NCI-H69 (cell line): ENCODE measurements around the gene FAM169A.
"Not testable (repeated sequence)": the region's sequence is repeated elsewhere in the genome, so short reads cannot be mapped to it uniquely, and the experiment has no call there.

Experiments
- DNase-seq: peaks from one replicate; lab custom pipeline; 2025; lab: John Stamatoyannopoulos, UW

Gene FAM169A

DNA sequence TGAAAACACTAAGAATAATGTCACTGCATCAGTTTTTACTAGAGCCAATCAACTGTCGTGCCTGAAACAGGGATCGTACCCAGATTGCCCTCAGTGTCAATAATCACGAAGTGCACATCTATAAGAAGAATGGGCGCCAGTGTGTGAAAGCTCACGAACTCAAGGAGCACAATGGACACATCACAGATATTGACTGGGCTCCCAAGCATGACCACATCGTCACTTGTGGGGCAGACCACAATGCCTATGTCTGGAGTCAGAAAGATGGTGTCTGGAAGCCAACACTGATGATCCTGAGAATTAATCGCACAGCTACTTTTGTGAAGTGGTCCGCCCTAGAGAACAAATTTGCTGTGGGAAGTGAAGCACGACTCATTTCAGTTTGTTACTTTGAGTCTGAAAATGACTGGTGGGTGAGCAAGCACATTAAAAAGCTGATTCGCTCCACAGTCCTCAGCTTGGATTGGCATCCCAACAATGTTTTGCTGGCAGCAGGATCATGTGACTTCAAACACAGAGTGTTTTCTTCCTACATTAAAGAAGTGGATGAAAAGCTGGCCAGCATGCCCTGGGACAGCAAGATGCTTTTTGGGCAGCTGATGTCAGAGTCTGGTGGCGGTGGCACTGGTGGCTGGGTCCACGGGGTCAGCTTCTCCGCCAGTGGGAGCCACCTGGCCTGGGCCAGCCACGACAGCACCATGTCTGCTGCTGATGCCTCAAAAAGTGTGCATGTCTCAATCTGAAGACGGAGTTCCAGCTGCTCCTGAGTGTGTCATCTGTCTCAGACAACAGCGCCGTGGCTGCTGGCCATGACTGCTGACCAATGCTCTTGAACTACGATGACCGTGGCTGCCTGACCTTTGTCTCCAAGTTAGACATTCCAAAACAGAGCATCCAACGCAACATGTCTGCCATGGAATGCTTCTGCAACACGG lies 66.9 kb downstream of the FAM169A start:
- no peak for DNase-seq

DNA sequence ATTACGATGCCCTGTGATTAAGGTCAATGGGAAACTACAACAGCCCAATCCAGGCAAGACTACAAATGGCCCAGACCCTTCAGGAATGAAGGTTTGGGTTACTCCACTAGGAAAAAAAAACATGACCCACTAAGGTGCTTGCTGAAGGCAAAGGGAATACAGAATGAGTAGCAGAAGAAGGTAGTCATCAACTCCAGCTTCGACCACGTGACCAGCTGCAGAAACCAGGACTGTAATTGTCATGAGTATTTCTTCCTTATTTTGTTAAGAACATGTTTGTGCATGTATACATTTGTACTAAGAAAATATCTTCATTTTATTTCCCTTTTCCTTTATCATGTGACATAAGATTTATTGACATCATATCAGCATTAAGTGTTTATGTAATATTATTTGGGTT lies 74.5 kb downstream of the FAM169A start:
- not testable (repeated sequence) for DNase-seq

DNA sequence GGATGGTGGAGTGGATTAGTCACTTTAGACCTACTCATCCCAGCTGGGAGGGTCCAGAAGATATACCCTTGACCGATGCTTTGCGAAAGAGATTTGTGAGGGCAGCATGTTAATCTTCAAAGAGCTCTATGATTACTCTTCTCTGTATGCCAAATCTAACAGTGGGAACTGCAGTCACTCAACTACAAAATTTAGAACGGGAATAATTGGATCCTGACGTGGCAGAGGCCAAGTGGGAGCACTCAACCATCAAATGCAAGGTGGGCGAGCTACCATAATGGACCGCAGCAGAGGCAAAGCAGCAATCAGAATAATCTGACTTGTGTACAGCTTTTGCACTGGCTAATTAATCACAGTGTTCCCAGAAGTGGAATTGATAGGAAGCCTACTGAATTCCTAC lies 78.8 kb downstream of the FAM169A start:
- no peak for DNase-seq

DNA sequence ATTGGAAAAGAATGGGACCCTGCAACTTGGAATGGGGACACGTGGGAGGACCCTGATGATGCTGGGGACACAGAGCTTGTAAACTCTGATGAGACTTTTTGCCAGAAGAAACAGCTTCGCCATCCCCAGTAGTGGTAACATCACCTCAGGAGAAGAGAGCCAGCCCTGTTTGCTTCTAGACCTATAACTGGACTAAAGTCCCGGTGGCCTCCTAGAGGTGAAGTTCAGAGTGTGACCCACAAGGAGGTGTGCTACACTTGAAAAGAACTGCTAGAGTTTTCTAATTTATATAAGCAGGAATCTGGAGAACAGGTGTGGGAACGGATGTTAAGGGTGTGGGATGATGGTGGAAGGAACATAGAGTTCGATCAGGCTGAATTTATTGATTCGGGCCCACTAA lies 79.3 kb downstream of the FAM169A start:
- no peak for DNase-seq

DNA sequence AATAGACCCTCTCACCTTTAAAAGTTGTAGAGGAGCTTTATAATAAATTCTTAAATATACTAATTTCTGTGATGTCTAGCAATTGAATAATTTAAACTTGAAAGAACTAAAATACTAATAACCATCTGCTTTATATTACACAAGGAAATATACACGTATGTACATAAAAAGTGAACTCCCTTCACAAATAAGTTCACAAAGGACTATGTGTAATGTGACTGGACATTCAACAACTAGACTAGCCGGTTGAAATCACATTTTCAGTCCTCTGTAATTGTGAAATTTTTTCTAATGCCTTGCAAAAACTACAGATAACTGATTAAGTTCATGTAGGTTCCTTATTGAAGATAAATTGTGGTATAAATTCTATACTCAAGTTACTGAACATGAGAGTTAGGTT lies 87.6 kb downstream of the FAM169A start:
- DNase-seq, result no peak

DNA sequence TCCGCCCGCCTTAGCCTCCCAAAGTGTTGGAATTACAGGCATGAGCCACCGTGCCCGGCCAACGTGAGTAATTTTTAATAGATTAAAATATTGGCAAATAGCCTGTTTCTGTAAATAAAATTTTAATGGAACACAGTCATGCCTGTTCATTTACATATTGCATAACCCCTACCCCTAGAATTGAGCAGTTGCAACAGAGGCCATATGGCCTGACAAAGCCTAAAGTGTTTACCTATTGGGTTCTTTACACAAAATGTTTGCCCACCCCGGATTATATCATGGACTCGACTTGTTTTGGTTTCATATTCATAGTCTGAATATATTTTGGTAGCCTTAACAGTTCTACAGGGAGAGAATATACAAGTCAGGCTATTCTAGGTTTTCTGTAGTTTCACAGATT lies 93.8 kb downstream of the FAM169A start:
- DNase-seq, result no peak

DNA sequence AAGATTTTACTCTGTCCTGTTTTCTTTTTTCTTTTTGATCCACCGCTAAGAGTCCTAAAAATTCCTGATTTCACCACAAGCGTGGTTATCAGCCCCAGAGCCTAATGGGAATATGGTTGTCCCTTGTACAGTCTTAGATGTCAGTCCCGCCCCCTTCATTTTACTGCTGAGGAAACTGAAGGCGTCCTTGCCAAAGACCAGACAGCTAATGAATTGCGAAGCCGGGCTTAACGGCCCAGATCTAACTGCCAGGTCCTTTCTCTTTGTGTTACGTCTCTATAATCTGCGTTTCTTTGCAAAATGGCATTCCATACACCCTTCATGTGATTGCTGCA lies 98.6 kb downstream of the FAM169A start:
- DNase-seq, result peak; percentile 55

DNA sequence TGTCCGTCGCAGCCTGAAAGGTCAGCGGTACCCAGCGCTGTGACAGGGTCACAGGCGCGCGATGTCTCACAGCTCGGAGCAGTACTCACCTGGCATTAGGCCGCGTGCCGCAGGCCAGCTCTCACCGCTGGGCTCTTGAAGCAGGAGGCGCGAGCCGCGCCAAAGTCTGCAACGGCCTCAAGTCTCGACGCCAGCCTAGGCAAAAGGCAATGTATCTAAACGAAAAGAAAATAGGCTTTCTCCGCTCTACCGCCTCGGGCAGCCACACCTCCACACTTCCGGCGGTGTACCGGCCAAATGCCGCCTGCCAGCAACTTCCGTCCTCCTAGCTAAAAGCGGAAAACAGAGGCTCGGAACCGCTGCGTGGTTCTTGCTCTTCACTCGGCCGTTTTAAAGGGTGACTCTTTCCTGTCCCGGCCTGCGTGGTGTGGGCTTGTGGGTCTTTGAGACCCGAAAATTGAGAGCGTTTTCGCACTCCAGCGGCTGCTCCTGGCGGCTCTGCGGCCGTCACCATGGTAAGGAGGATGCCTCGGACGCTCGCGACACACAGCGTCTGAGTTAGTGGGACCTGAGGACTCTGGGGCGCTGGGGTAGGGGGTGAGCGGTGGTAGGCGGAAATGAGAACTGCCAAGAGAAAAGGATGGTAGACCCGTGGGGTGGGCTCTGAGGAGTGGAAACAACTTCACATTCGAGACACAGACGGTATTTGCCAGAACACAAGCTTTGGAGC lies 99.2 kb downstream of the FAM169A start, which contains the start of the genes GFM2 and NSA2:
Gene GFM2 (minus strand): TSS at position 269 of the 730 bp plus-strand sequence. CDS start 3,375 bp downstream, outside the sequence.
Gene NSA2 (plus strand): TSS at position 401 of the 730 bp plus-strand sequence. CDS start 112 bp downstream, at position 513.
- peak; percentile 98 for DNase-seq

DNA sequence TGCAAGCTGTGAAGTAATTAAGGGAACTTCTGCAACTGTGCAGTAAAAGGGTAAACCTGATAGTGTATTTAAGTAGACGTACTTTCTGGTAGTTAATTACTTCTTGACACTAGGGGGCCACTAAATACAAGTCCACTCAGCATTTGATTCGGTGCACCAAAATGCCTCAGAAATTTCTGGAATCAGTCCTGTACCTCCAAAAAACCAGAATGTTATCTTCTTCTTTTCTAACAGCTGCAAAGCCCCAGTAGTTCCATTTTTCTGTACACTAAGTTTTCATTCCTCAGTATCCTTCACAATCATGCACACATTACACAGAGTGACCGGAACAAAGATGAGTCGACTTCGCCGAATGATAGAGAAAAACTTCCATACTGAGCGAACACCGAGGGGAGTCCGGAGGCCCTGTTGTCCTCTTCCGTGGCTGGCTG lies 99.8 kb downstream of the FAM169A start:
- DNase-seq, result peak; percentile 73

DNA sequence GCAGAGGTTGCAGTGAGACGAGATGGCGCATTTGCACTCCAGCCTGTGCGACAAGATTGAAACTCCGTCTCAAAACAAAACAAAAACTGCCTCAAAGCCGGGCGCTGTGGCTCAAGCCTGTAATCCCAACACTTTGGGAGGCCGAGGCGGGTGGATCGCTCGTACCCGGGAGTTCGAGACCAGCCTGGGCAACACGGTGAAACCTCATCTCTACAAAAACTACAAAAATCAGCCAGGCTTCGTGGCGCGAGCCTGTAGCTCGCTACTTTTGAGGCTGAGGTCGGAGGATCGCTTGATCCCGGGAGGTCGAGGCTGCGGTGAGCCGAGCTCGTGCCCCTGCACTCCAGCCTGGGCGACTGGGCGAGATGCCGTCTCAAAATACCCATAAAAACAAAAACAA lies 100.3 kb downstream of the FAM169A start:
- DNase-seq, result peak; percentile 27

DNA sequence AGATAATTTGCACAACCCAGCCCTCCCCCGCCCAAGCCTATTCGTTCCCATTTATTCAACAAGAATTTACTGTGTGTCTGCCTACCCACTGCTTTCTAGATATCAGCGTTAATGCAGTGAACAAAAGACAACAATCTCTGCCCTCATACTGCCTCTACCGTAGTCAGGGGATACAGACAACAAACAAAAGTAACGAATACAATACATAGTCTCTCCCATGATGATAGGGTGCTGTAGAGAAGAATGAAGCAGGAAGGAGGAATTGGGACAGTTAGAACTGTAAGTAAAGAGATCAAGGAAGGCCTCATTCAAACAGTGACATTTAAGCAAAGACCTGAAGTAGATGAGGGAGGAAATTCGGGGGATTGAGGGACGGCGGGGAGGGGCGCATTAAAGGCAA lies 101.0 kb downstream of the FAM169A start:
- DNase-seq, result peak; percentile 78

DNA sequence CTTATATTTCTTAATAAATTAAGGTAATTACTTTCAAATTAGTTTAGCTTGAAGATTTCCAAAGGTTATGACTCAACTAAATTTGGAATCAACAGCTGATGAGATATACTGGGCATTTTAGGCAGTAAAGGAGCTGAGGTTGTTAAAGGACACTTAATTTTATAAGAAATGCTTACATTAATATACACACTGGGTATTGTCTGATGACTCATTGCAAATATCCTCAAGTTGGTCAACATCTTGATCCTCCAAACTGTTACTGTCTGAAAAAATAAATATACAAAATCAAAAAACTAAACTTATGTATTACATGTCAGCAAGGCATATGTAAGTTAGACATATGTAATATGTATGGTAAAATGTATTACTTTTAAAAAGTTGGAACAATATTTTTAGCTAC lies 102.7 kb downstream of the FAM169A start:
- DNase-seq, result no peak

DNA sequence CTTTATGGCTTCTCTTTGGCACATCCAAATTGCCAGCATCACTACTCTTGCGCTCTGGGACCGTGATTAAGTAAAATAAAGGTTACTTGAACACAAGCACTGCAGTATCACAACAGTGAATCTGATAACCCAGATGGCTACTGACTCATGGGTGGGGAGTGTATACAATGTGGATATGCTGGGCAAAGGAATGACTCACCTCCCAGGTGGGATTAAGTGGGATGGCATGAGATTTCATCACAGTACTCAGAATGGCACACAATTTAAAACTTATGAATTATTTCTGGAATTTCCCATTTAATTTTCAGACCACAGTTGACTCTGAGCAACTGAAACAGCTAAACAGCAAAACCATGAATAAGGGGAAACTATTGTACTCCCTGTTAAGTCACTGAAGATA lies 103.6 kb downstream of the FAM169A start:
- DNase-seq, result peak; percentile 32

DNA sequence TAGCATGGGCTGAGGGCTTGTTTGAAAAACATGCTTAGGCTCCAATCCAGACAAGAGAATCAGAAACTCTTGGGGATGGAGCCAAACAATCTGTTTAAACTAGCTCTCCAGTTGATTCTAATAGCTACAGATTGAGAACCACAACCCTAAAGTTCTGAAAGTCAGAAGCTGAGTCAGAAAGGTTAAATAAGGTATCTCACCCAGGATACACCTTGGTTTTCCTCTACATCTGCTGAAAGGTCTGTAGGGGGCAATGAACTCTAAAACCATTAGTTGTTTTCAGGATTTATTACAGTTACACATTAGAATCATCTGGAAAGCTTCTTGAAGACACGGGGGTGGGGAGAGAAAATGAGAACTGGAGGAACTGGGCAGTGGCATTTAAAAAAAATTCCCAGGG lies 104.9 kb downstream of the FAM169A start:
- no peak for DNase-seq

DNA sequence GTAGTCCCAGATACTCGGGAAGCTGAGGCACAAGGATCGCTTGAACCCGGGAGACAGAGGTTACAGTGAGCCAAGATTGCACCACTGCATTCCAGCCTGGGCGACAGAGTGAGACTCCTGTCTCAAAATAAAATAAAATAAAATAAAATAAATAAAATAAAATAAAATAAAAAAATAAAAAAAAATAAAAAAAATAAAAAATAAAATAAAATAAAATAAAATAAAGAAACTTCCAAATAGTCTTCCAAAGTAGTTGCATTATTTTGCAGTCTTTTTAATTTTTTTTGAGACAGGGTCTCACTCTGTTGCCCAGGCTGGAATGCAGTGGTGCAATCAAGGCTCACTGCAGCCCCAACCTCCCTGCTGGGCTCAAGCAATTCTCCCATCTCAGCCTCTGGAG lies 117.4 kb downstream of the FAM169A start:
- not testable (repeated sequence) for DNase-seq

DNA sequence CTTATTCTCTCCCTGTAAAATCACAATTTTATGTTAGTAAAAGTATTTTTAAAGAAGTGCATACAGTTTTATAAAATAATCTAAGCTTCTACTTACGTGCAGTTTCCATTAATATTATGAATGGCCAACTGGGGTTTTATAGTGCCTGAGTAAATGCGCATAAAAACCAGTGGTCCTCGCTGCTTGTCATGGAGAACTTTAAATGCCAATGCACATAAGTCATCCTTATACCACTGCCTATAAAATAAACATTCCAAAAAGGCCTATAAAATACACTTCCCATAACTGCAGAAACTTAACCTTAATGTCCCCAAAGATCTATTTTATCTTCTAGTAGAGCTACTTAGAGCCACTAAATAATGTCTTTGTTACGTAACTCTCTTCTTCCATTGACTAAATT lies 127.8 kb downstream of the FAM169A start:
- no peak for DNase-seq

DNA sequence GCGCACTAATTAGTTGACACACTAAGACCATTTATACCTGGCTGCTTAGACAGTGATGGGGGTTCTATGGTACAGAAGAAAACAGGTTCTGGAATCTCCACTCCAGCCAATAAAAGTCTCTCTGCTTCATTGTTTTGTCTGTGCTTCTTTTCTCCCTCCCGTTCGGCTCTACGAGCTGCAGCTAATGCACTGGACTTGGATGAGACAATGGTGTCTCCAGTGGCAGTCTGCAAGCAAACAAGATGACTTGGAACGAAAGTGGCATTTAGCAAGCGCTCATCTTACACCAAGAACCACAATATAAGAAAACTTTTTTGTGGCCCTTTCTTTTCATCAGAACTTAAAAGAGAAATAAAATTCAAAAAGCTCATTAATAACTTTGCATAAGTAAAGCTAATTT lies 129.4 kb downstream of the FAM169A start:
- no peak for DNase-seq
